GM12801 (cell line): ENCODE measurements around the gene AGFG2.

ENCODE experiments used
- CTCF ChIP-seq: IDR thresholded peaks from one replicate; pipeline ENCODE4 v1.5.1; 2011; ENCODE audit warnings: control low read depth; ENCODE audit not compliant: insufficient read length; ENCODE audit errors: extremely low read depth

Gene AGFG2

DNA sequence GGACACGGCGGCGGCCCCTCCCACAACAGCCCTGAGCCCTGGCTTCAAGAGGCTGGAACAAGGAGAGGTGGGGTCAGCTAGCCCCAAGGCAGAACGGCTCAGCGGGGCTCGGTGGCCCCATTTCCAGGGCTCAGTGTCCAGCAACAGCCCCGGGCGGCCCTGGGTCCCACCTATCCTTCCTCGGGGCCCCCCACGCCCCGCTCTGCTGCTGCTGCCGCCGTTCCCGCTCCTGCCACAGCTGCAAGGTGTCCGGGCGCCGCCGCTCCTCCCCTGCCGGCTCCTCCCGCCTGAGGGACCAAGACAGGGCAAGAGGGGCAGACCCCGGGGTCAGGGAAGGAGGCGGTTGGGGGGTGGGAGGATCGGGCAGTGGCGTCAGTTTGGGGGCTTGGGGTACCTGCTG, 38.1 kb downstream of the AGFG2 start:
- TF ChIP-seq CTCF = no peak

GRCh38 chr7:100577507-100577906, 38.5 kb downstream of the AGFG2 start:
- TF ChIP-seq CTCF = no peak

DNA sequence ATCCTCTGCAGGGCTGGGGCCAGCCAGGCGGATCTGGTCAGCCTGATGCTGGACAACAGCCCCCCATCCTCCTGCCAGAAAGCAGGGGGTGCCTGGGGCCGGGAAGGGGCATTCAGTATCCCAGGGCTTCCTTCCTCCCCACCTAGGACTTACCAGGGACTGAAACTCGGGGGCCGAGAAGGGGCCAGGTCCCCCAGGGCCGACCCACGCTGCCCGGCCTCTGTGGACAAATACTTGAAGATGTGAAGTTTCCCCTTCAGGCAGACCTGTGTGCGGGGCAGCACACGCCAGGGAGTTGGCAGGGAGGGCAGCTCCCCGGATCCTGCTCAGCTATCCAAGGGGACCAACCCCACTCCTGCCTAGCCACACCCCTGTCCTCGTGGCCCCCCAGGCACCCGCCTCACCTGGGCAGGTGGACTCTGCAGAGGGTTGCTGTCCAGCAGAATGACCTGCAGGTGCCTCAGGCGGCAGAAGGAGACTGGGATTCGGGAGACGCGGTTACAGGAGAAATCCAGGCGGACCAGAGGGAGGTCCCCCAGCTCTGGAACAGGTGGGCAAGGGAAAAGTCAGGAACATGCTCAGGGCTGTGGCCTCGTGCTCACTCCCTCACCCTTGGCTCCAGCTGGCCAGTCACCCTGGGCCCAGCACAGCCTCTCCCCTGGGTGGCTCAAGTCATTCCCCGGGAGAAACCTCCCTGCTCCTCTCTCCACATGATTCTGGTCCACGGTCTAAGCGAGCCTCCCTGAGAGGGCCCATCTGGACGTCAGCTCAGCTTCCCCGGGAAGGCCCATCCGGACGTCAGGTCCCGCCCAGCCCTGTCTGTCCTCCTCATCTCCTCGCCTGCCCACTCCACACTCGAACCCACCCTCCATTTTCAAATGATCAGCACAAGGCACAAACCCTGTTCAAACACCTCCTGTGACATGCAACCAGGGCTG, 39.5 kb downstream of the AGFG2 start:
- TF ChIP-seq CTCF = no peak

GRCh38 chr7:100580466-100581283, 41.7 kb downstream of the AGFG2 start:
- TF ChIP-seq CTCF = no peak

- TF ChIP-seq CTCF = no peak
Measured at GRCh38 chr7:100582041-100582579, 43.1 kb downstream of the AGFG2 start.

DNA sequence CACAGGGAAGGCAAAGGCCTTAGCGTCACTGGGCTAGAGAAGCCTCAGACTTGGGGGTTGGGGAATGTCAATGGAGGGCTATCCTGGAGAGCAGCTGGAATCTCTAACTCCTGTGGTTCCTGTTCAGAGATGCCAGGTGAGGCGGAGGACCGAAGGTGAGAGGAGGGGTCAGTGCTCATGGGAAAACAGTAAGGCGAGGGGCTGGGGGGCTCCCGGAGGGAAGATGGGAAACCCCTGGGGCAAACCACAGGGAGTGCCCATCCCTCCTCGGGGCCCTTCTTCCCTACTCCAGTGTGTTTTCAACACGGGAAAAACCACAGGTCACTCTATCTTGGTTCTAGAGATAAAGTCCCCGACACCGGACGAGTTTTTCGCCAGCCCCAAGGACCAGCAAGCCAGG, 43.6 kb downstream of the AGFG2 start:
- TF ChIP-seq CTCF = no peak
